HepG2 (cell line): ENCODE results near the gene CCT3. TPM values are rescaled to one million over a fixed set of nuclear protein-coding genes. Genes with fewer than 3 reads are reported as not detected.

Experiments used
- BRCA1 ChIP-seq: sonication (generic); formaldehyde crosslinking; IDR thresholded peaks from 2 replicates; pipeline ENCODE4 v1.4.0; 2020; ENCODE audit warnings: missing genetic modification reagents
- CCDC6 ChIP-seq: sonication (generic); formaldehyde crosslinking; IDR thresholded peaks from 2 replicates; pipeline ENCODE4 v1.8.1; 2022; ENCODE audit warnings: mild to moderate bottlenecking, missing genetic modification reagents, moderate library complexity
- ERF ChIP-seq: IDR thresholded peaks from 2 replicates; pipeline ENCODE4 v1.6.1; 2018; ENCODE audit warnings: missing biosample characterization, missing genetic modification reagents
- FOXA1 ChIP-seq, 2 experiments: fragments of 450-650 bp in 1 of 2; sonication (generic) in 1 of 2; formaldehyde crosslinking in 1 of 2; IDR thresholded peaks; 2 replicates each; pipeline versions ENCODE4 v1.4.0 to v1.6.1; 2016 to 2020; ENCODE audit warnings: missing genetic modification reagents in 1 of 2
- GATAD2A ChIP-seq: IDR thresholded peaks from 2 replicates; pipeline ENCODE4 v1.6.1; 2016
- HNRNPH1 ChIP-seq: fragments of 200-400 bp; formaldehyde crosslinking; optimal IDR thresholded peaks from 2 replicates; pipeline ENCODE3; 2017; ENCODE audit warnings: mild to moderate bottlenecking, low read depth, low read length
- MTF1 ChIP-seq: sonication (generic); formaldehyde crosslinking; IDR thresholded peaks from 2 replicates; pipeline ENCODE4 v1.5.0; 2020; ENCODE audit warnings: missing genetic modification reagents
- NFATC3 ChIP-seq: sonication (generic); formaldehyde crosslinking; IDR thresholded peaks from 2 replicates; pipeline ENCODE4 v1.5.1; 2020; ENCODE audit warnings: mild to moderate bottlenecking, missing genetic modification reagents
- NFE2L1 ChIP-seq: sonication (generic); formaldehyde crosslinking; IDR thresholded peaks from 2 replicates; pipeline ENCODE4 v1.4.0; 2020; ENCODE audit warnings: missing genetic modification reagents, mild to moderate bottlenecking, borderline replicate concordance
- NR2F1 ChIP-seq, 2 experiments: fragments of 450-650 bp in 1 of 2; formaldehyde crosslinking in 1 of 2; IDR thresholded peaks; 2 replicates each; pipeline versions ENCODE4 v1.5.0 to v1.6.1; 2016 to 2020; ENCODE audit warnings: mild to moderate bottlenecking in 1 of 2, missing compliant biosample characterization in 1 of 2, missing genetic modification reagents in 1 of 2, moderate library complexity in 1 of 2
- RCOR2 ChIP-seq: IDR thresholded peaks from 2 replicates; pipeline ENCODE4 v1.6.1; 2016; ENCODE audit warnings: missing biosample characterization, missing genetic modification reagents
- SRSF9 ChIP-seq: fragments of 200-400 bp; formaldehyde crosslinking; IDR thresholded peaks from 2 replicates; pipeline ENCODE4 v1.6.1; 2018; ENCODE audit warnings: borderline replicate concordance, mild to moderate bottlenecking, low read depth, low read length; ENCODE audit not compliant: insufficient read depth, poor library complexity, severe bottlenecking
- ZNF136 ChIP-seq: sonication (generic); formaldehyde crosslinking; IDR thresholded peaks from 2 replicates; pipeline ENCODE4 v1.8.1; 2022; ENCODE audit warnings: low read depth, mild to moderate bottlenecking, moderate library complexity, missing genetic modification reagents
- ZNF451 ChIP-seq: sonication (generic); formaldehyde crosslinking; IDR thresholded peaks from 2 replicates; pipeline ENCODE4 v1.5.0; 2020; ENCODE audit warnings: mild to moderate bottlenecking, missing genetic modification reagents
- ZNF530 ChIP-seq: sonication (generic); formaldehyde crosslinking; IDR thresholded peaks from 2 replicates; pipeline ENCODE4 v1.5.0; 2020; ENCODE audit warnings: low read depth, mild to moderate bottlenecking, missing genetic modification reagents
- ZNF792 ChIP-seq: IDR thresholded peaks from 2 replicates; pipeline ENCODE4 v1.6.1; 2016
- polyA plus RNA-seq, 8 experiments: library from polyadenylated mRNA; depleted of rRNA in 3 of 8; stranded (reverse) in 7 of 8; unstranded in 1 of 8; fragments of >200 nt; fragmentation: Illumina TruSeq in 4 of 8; extraction: Trizol in 4 of 8; gene quantifications; 2 replicates each; pipeline versions ENCODE4 v1.2.1 to v1.2.3, GENCODE V29; 2011 to 2016; ENCODE audit warnings: low read depth in 4 of 8, missing spikeins in 1 of 8, mixed read lengths in 1 of 8; ENCODE audit not compliant: insufficient read depth in 1 of 8
- total RNA-seq, 5 experiments: library from RNA; depleted of rRNA; stranded (reverse); fragments of >200 nt; fragmentation: Illumina TruSeq; extraction: Trizol; gene quantifications; 2 replicates each; pipeline ENCODE4 v1.2.3, GENCODE V29; 2016; ENCODE audit warnings: low read depth in 1 of 5
- TF ChIP-seq, protein P1 (sequence below): sonication (generic); formaldehyde crosslinking; IDR thresholded peaks from 2 replicates; pipeline ENCODE4 v1.5.0; 2020; ENCODE audit warnings: missing genetic modification reagents
- TF ChIP-seq, protein P2 (sequence below): sonication (generic); formaldehyde crosslinking; IDR thresholded peaks from 2 replicates; pipeline ENCODE4 v1.9.0; 2021; ENCODE audit warnings: mild to moderate bottlenecking, missing genetic modification reagents
- TF ChIP-seq, protein P3 (sequence below): sonication (generic); formaldehyde crosslinking; IDR thresholded peaks from 2 replicates; pipeline ENCODE4 v1.8.0; 2022; ENCODE audit warnings: missing genetic modification reagents, mild to moderate bottlenecking, inconsistent platforms, borderline replicate concordance
- TF ChIP-seq, protein P4 (sequence below): sonication (generic); formaldehyde crosslinking; IDR thresholded peaks from 2 replicates; pipeline ENCODE4; 2020; ENCODE audit warnings: missing genetic modification reagents, mild to moderate bottlenecking, borderline replicate concordance

Gene CCT3
- total and polyA plus RNA-seq, 2 of the 13 experiments (the other 11 are each of a cell fraction or from before 2014, with no cell fraction given), result 319 to 615 TPM

DNA sequence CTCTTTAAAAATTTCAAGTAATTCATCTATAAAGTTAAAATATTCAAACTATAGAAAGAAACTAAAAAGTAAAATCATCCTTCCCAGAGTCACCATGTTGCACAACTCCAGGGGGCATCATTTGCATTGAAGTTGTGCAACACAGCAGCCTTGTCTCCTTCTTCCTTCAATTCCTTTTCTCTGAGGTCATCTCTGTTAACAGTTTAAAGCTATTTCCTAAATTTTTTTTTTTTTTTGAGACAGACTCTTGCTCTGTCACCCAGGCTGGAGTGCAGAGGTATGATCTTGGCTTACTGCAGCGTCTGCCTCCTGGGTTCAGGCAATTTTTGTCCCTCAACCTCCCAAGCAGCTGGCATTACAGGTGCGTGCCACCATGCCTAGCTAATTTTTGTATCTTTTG is 38.1 kb upstream of the CCT3 start (continued):
- TF ChIP-seq ZNF136 (CRISPR knock-in tag), result no peak
- TF ChIP-seq SRSF9, result no peak
- no peak for TF ChIP-seq ERF (CRISPR knock-in tag)
- TF ChIP-seq RCOR2 (CRISPR knock-in tag), result 0 out of 2 replicates have a peak, but pooled peaks have one; percentile 20
- TF ChIP-seq NFE2L1, result no peak
- TF ChIP-seq GATAD2A (CRISPR knock-in tag), result peak; percentile 60; the same call in 1 of the 2 replicates
- TF ChIP-seq, protein P1, sequence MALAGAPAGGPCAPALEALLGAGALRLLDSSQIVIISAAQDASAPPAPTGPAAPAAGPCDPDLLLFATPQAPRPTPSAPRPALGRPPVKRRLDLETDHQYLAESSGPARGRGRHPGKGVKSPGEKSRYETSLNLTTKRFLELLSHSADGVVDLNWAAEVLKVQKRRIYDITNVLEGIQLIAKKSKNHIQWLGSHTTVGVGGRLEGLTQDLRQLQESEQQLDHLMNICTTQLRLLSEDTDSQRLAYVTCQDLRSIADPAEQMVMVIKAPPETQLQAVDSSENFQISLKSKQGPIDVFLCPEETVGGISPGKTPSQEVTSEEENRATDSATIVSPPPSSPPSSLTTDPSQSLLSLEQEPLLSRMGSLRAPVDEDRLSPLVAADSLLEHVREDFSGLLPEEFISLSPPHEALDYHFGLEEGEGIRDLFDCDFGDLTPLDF, result no peak
- no peak for TF ChIP-seq MTF1
- TF ChIP-seq, protein P2, sequence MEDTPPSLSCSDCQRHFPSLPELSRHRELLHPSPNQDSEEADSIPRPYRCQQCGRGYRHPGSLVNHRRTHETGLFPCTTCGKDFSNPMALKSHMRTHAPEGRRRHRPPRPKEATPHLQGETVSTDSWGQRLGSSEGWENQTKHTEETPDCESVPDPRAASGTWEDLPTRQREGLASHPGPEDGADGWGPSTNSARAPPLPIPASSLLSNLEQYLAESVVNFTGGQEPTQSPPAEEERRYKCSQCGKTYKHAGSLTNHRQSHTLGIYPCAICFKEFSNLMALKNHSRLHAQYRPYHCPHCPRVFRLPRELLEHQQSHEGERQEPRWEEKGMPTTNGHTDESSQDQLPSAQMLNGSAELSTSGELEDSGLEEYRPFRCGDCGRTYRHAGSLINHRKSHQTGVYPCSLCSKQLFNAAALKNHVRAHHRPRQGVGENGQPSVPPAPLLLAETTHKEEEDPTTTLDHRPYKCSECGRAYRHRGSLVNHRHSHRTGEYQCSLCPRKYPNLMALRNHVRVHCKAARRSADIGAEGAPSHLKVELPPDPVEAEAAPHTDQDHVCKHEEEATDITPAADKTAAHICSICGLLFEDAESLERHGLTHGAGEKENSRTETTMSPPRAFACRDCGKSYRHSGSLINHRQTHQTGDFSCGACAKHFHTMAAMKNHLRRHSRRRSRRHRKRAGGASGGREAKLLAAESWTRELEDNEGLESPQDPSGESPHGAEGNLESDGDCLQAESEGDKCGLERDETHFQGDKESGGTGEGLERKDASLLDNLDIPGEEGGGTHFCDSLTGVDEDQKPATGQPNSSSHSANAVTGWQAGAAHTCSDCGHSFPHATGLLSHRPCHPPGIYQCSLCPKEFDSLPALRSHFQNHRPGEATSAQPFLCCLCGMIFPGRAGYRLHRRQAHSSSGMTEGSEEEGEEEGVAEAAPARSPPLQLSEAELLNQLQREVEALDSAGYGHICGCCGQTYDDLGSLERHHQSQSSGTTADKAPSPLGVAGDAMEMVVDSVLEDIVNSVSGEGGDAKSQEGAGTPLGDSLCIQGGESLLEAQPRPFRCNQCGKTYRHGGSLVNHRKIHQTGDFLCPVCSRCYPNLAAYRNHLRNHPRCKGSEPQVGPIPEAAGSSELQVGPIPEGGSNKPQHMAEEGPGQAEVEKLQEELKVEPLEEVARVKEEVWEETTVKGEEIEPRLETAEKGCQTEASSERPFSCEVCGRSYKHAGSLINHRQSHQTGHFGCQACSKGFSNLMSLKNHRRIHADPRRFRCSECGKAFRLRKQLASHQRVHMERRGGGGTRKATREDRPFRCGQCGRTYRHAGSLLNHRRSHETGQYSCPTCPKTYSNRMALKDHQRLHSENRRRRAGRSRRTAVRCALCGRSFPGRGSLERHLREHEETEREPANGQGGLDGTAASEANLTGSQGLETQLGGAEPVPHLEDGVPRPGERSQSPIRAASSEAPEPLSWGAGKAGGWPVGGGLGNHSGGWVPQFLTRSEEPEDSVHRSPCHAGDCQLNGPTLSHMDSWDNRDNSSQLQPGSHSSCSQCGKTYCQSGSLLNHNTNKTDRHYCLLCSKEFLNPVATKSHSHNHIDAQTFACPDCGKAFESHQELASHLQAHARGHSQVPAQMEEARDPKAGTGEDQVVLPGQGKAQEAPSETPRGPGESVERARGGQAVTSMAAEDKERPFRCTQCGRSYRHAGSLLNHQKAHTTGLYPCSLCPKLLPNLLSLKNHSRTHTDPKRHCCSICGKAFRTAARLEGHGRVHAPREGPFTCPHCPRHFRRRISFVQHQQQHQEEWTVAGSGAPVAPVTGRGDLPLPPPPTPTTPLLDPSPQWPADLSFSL (CRISPR knock-in tag), result no peak
- no peak for TF ChIP-seq NFATC3
- TF ChIP-seq ZNF451 (CRISPR knock-in tag), result no peak
- TF ChIP-seq ZNF792 (CRISPR knock-in tag), result no peak
- TF ChIP-seq HNRNPH1, result no peak
- TF ChIP-seq, protein P3, sequence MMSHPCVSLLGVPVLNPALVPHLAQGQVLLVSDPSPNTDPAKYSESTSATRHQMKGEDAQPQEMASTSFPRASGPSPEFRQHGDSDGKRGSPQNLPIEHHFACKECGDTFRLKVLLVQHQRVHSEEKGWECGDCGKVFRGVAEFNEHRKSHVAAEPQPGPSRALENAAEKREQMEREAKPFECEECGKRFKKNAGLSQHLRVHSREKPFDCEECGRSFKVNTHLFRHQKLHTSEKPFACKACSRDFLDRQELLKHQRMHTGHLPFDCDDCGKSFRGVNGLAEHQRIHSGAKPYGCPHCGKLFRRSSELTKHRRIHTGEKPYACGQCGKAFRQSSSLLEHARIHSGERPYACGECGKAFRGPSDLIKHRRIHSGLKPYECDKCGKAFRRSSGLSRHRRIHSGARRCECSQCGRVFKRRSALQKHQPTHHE (CRISPR knock-in tag), result no peak
- TF ChIP-seq ZNF530 (CRISPR knock-in tag), result no peak
- TF ChIP-seq, protein P4, sequence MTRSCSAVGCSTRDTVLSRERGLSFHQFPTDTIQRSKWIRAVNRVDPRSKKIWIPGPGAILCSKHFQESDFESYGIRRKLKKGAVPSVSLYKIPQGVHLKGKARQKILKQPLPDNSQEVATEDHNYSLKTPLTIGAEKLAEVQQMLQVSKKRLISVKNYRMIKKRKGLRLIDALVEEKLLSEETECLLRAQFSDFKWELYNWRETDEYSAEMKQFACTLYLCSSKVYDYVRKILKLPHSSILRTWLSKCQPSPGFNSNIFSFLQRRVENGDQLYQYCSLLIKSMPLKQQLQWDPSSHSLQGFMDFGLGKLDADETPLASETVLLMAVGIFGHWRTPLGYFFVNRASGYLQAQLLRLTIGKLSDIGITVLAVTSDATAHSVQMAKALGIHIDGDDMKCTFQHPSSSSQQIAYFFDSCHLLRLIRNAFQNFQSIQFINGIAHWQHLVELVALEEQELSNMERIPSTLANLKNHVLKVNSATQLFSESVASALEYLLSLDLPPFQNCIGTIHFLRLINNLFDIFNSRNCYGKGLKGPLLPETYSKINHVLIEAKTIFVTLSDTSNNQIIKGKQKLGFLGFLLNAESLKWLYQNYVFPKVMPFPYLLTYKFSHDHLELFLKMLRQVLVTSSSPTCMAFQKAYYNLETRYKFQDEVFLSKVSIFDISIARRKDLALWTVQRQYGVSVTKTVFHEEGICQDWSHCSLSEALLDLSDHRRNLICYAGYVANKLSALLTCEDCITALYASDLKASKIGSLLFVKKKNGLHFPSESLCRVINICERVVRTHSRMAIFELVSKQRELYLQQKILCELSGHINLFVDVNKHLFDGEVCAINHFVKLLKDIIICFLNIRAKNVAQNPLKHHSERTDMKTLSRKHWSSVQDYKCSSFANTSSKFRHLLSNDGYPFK (CRISPR knock-in tag), result no peak
- no peak for TF ChIP-seq CCDC6
- no peak for TF ChIP-seq NR2F1 (CRISPR knock-in tag; IDR thresholded peaks at IDR 0.05)
- no peak for TF ChIP-seq BRCA1 (CRISPR knock-in tag)
- TF ChIP-seq FOXA1 (IDR thresholded peaks at IDR 0.05), result no peak
- no peak for TF ChIP-seq FOXA1 (CRISPR knock-in tag; IDR thresholded peaks at IDR 0.05)
